Activated T-helper 1 cell treated with Interleukin-2 at 50 U/mL for 16 hours (primary cell): ENCODE results near the gene FOXA2.

Experiments used
- DNase-seq: peaks from one replicate; pipeline ENCODE4 v3.0.0-alpha.2; 2020; ENCODE audit warnings: low read depth

Gene FOXA2

GRCh38 chr20:22536956-22537756, 47.2 kb downstream of the FOXA2 start:
- DNase-seq: no peak

GRCh38 chr20:22536141-22536828, 48.1 kb downstream of the FOXA2 start:
- DNase-seq: no peak

GRCh38 chr20:22535483-22535882, 48.9 kb downstream of the FOXA2 start:
- DNase-seq: no peak

- DNase-seq: no peak
Observed at GRCh38 chr20:22533823-22534751, 50.3 kb downstream of the FOXA2 start.

- DNase-seq: no peak
Observed at GRCh38 chr20:22532598-22532997, 51.8 kb downstream of the FOXA2 start.

- no peak for DNase-seq
Observed at GRCh38 chr20:22531756-22532155, 52.6 kb downstream of the FOXA2 start.

- DNase-seq: no peak
Observed at GRCh38 chr20:22531056-22531615, 53.2 kb downstream of the FOXA2 start.
